Measurements from ENCODE around the gene SBF2.

SBF2 gene

DNA sequence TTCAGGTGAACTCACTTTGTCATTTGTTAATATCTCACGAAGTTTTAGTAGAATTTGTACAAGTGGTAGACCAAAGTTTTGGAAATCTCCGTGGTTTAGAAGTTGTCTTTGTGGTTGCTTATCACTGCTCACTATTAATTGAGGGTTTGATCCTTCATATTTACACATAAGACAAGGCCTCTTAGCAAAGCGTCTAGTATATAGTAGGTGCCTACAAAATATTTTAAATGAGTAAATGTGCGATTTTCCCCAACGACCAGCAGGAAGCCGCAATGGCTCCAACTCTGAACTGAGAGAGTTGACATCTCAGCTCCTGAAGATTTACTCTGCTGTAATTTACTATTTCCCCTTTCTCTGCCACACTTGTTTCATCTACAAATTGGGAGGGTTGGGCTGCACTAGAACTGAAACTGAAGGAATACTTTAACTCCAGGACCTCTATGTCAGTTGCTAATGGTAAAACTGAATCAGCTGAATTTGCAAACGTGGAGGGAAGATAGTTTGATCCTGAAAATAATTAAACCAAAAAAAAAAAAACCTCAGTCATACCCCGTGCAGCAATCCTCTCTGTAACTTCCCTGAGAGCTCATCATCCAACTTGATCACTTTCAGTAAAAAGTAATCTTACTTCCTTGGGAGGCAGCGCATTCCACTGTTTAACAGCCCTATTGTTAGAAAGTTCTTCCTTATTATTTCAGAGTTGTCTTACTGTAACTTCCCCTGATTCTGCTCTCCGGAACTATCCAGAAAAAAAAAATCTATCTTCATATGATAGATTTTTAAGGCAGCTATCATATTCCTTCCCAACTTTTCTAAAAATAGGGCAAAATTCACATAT lies 1.3 kb upstream of the SBF2 start:
- no peak for TF ChIP-seq EZH2phosphoT487 (IDR thresholded peaks at IDR 0.05; ENCODE audit: low read depth)
- TF ChIP-seq, protein P1, sequence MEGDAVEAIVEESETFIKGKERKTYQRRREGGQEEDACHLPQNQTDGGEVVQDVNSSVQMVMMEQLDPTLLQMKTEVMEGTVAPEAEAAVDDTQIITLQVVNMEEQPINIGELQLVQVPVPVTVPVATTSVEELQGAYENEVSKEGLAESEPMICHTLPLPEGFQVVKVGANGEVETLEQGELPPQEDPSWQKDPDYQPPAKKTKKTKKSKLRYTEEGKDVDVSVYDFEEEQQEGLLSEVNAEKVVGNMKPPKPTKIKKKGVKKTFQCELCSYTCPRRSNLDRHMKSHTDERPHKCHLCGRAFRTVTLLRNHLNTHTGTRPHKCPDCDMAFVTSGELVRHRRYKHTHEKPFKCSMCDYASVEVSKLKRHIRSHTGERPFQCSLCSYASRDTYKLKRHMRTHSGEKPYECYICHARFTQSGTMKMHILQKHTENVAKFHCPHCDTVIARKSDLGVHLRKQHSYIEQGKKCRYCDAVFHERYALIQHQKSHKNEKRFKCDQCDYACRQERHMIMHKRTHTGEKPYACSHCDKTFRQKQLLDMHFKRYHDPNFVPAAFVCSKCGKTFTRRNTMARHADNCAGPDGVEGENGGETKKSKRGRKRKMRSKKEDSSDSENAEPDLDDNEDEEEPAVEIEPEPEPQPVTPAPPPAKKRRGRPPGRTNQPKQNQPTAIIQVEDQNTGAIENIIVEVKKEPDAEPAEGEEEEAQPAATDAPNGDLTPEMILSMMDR (IDR thresholded peaks at IDR 0.05; ENCODE audit: low read depth, low read length) = no peak
- no peak overlapping the region for H3K4me2 ChIP-seq (ENCODE audit: low read length)
- no peaks in the 10 kb centered on the region; the same call in 1 of the 2 replicates for H3K9me3 ChIP-seq (ENCODE audit: insufficient read depth, low read length)
- H3K9ac ChIP-seq (ENCODE audit: low read length) = no peak overlapping the region
- H3K4me3 ChIP-seq (ENCODE audit: low read length) = no peak overlapping the region
- H2AFZ ChIP-seq (ENCODE audit: low read depth, low read length) = no peak overlapping the region
- no peak overlapping the region for H3K27ac ChIP-seq (ENCODE audit: low read length)
- H3K27me3 ChIP-seq (ENCODE audit: low read depth, low read length) = peaks cover 74% of the 10 kb centered on the region
- H4K20me1 ChIP-seq (ENCODE audit: insufficient read depth, low read length) = peaks cover 4% of the 10 kb centered on the region; the same call in 1 of the 2 replicates
- H3K36me3 ChIP-seq (replicated peaks; ENCODE audit: low read depth, low read length) = no peaks in the 10 kb centered on the region
- H3K79me2 ChIP-seq (ENCODE audit: low read length) = no peaks in the 10 kb centered on the region
- H3K4me1 ChIP-seq (ENCODE audit: low read length) = peaks cover 36% of the 10 kb centered on the region

DNA sequence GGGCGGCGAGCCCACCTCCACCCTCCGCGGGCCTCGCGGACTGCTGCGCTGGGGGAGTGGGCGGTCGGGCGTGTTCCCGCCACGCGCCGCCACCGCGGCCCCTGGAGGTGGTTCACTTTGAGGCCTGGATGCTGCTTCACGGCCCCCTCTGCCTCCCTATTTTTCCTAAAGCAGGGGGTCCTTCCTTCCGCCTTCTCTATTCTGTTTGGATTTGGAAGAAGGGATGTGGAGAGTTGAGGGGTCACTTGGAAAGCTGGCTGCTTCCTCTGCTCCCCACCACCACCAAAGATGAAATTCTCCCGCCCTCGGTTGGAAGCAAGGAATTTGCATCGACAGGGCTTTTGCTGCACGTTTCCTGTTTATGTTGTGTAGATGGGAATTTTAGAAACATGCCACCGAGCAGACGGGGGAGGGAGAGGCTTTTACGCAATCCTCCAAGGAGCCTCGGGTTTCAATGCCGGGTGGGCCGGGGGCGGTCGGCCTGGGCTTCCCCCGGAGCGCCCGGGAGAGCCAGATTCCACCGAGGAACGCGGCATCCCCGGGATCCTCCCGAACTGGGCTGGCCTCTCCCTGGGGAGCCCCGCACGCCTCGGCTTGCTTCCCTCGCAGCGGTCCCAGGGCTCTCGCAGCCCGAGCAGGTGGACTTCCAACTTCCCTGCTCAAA lies 403 bp upstream of the SBF2 start:
- Histone ChIP-seq H2AFZ (ENCODE audit: low read depth, low read length) (peak overlapping the region; percentile 97), H3K9ac (ENCODE audit: low read length) (peak overlapping the region; percentile 68), H3K27me3 (ENCODE audit: low read depth, low read length) (peaks cover 67% of the 10 kb centered on the region), H3K27ac (ENCODE audit: low read length) (no peak overlapping the region), H3K4me2 (ENCODE audit: low read length) (peak overlapping the region; percentile 94), H3K36me3 (replicated peaks; ENCODE audit: low read depth, low read length) (no peaks in the 10 kb centered on the region), H3K79me2 (ENCODE audit: low read length) (no peaks in the 10 kb centered on the region), H4K20me1 (ENCODE audit: insufficient read depth, low read length) (peaks cover 4% of the 10 kb centered on the region; the same call in 1 of the 2 replicates), H3K4me3 (ENCODE audit: low read length) (peak overlapping the region; percentile 84), H3K4me1 (ENCODE audit: low read length) (peaks cover 33% of the 10 kb centered on the region), H3K9me3 (ENCODE audit: insufficient read depth, low read length) (no peaks in the 10 kb centered on the region; the same call in 1 of the 2 replicates)
- TF ChIP-seq, protein P1 (IDR thresholded peaks at IDR 0.05; ENCODE audit: low read depth, low read length) = no peak
- no peak for TF ChIP-seq EZH2phosphoT487 (IDR thresholded peaks at IDR 0.05; ENCODE audit: low read depth)

DNA sequence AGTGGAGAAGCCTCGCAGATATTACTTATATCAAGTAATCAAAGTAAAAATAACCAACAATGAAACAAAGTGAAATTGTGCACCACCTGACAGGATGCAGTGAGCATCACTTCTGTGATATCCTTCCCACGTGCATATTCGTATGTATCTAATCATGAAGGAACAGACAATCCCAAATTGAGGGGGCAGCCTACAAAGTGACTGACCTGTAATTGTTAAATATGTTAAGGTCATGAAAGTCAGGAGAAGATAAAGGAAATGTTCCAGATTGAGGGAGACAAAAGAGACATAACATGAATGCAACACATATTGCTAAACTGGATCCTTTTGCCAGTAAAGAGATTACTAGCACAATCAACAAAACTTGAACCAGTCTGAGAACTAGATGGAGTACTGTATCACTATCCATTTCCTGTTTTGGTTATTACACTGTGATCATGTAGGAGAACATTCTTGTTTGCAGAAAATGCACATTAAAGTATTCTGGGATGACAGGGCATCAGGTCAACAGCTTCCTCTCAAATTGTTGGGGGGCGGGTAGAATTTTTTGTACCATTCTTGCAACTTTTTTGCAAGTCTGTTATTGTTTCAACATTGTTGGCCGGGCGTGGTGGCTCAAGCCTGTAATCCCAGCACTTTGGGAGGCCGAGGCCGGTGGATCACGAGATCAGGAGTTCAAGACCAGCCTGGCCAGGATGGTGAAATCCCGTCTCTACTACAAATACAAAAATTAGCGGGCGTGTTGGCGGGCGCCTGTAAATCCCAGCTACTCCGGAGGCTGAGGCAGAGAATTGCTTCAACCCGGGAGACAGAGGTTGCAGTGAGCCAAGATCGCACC lies 2.0 kb downstream of the SBF2 start:
- H3K4me1 ChIP-seq (ENCODE audit: low read length) = peaks cover 16% of the 10 kb centered on the region
- H3K4me2 ChIP-seq (ENCODE audit: low read length) = no peak overlapping the region
- no peak for TF ChIP-seq EZH2phosphoT487 (IDR thresholded peaks at IDR 0.05; ENCODE audit: low read depth)
- TF ChIP-seq, protein P1 (IDR thresholded peaks at IDR 0.05; ENCODE audit: low read depth, low read length) = no peak
- no peaks in the 10 kb centered on the region for H3K36me3 ChIP-seq (replicated peaks; ENCODE audit: low read depth, low read length)
- no peaks in the 10 kb centered on the region for H3K9me3 ChIP-seq (ENCODE audit: insufficient read depth, low read length)
- H3K9ac ChIP-seq (ENCODE audit: low read length) = no peak overlapping the region
- no peak overlapping the region for H3K4me3 ChIP-seq (ENCODE audit: low read length)
- peaks cover 62% of the 10 kb centered on the region for H3K27me3 ChIP-seq (ENCODE audit: low read depth, low read length)
- H3K79me2 ChIP-seq (ENCODE audit: low read length) = no peaks in the 10 kb centered on the region
- H2AFZ ChIP-seq (ENCODE audit: low read depth, low read length) = no peak overlapping the region
- no peak overlapping the region for H3K27ac ChIP-seq (ENCODE audit: low read length)
- H4K20me1 ChIP-seq (ENCODE audit: insufficient read depth, low read length) = no peaks in the 10 kb centered on the region
